Measurements from ENCODE around the gene C17orf67.

DNA sequence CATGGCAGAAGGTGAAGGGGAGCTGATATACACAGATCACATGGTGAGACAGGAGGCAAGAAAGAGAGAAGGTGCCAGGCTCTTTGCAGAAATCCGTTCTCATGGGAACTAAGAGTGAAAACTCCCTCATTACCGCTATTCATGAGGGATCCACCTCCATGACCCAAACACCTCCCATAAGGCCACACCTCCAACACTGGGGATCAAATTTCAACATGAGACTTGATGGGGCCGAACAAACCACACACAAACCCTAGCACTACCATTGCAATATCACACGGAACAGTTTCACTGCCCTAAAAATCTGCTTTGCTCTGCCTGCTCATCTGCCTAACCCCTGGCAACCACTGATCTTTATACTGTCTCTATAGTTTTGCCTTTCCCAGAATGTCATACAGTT is 34.8 kb downstream of the C17orf67 start:
- TF ChIP-seq POLR2A (IDR thresholded peaks at IDR 0.05), result no peak
- no peak for TF ChIP-seq CTCF (IDR thresholded peaks at IDR 0.05)
